GM19438 (cell line): ENCODE measurements around the gene DNAH17.

ENCODE experiments used
- ATAC-seq: cut with Tn5 transposase; IDR thresholded peaks from one replicate; pipeline ENCODE4 v1.9.1; 2021; ENCODE audit warnings: low read depth; ENCODE audit not compliant: unreplicated experiment

The DNAH17 gene

GRCh38 chr17:78401891-78402290, 175.3 kb downstream of the DNAH17 start:
- ATAC-seq, result no peak

GRCh38 chr17:78401246-78401645, 175.9 kb downstream of the DNAH17 start:
- no peak for ATAC-seq

GRCh38 chr17:78400581-78401240, 176.5 kb downstream of the DNAH17 start:
- ATAC-seq, result no peak

GRCh38 chr17:78399693-78400144, 177.5 kb downstream of the DNAH17 start:
- no peak for ATAC-seq

- no peak for ATAC-seq
These were observed 178.0 kb downstream of the DNAH17 start for GRCh38 chr17:78399028-78399692.

- ATAC-seq, result no peak
These were observed 178.8 kb downstream of the DNAH17 start for GRCh38 chr17:78398390-78398789.

- no peak for ATAC-seq
These were observed 179.5 kb downstream of the DNAH17 start for GRCh38 chr17:78397681-78398101.

- ATAC-seq, result no peak
These were observed 180.5 kb downstream of the DNAH17 start for GRCh38 chr17:78396441-78397337.

GRCh38 chr17:78395155-78395554, 182.0 kb downstream of the DNAH17 start:
- ATAC-seq, result no peak

- no peak for ATAC-seq
These were observed 183.0 kb downstream of the DNAH17 start for GRCh38 chr17:78394209-78394608.

GRCh38 chr17:78393575-78393974, 183.6 kb downstream of the DNAH17 start:
- no peak for ATAC-seq

GRCh38 chr17:78392295-78392694, 184.9 kb downstream of the DNAH17 start:
- ATAC-seq, result no peak

GRCh38 chr17:78391843-78392242, 185.4 kb downstream of the DNAH17 start:
- ATAC-seq, result no peak

- ATAC-seq, result no peak
These were observed 186.2 kb downstream of the DNAH17 start for GRCh38 chr17:78391051-78391431.

GRCh38 chr17:78390241-78391050, 186.8 kb downstream of the DNAH17 start:
- ATAC-seq, result no peak

- no peak for ATAC-seq
These were observed 188.9 kb downstream of the DNAH17 start for GRCh38 chr17:78387977-78388941.

GRCh38 chr17:78384479-78385175, 192.6 kb downstream of the DNAH17 start:
- no peak for ATAC-seq

- ATAC-seq, result no peak
These were observed 193.3 kb downstream of the DNAH17 start for GRCh38 chr17:78383725-78384471.
